Measurements from ENCODE around the gene ITPK1. TPM values are rescaled to one million over a fixed set of nuclear protein-coding genes. Genes with fewer than 3 reads are reported as not detected.

Gene ITPK1
- total RNA-seq, 1 experiment from 2014 or later, result 38.5 TPM

DNA sequence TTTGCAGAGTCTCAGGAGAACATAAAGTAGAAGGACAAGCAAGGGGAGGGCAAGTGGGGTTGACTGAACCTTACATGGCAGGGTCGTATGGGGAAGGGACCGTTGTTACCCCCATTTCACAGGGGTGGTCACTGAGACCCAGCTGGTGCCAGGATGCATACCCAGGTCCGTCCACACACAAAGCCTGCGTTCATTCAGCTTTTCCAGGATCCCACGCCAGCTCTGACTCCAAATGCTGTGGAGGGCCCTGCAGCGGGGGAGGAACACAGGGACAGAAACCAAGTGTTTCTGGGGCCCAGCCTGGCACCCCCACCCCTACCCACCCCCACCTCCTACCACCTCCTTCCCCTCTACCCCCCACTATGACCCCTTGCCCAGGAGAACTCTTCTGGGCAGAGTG lies 209.3 kb downstream of the ITPK1 start:
- Histone ChIP-seq H3K36me3 (ENCODE audit: insufficient read depth, low read length, poor library complexity, severe bottlenecking) (no peaks in the 10 kb centered on the region), H3K4me3 (ENCODE audit: low read depth, low read length, poor library complexity, severe bottlenecking) (no peak overlapping the region), H3K9me3 (ENCODE audit: low read depth, low read length, poor library complexity, severe bottlenecking) (no peaks in the 10 kb centered on the region), H3K4me1 (ENCODE audit: insufficient read depth, low read length, poor library complexity, severe bottlenecking) (no peaks in the 10 kb centered on the region), H3K27ac (ENCODE audit: low read depth, low read length, poor library complexity, severe bottlenecking) (no peak overlapping the region), H3K27me3 (replicated peaks; ENCODE audit: insufficient read depth, low read depth, low read length, poor library complexity) (peaks cover 30% of the 10 kb centered on the region)
- TF ChIP-seq EZH2 (IDR thresholded peaks at IDR 0.05; ENCODE audit: borderline replicate concordance, low read depth, low read length, poor library complexity, severe bottlenecking), result no peak
- TF ChIP-seq, protein P1, sequence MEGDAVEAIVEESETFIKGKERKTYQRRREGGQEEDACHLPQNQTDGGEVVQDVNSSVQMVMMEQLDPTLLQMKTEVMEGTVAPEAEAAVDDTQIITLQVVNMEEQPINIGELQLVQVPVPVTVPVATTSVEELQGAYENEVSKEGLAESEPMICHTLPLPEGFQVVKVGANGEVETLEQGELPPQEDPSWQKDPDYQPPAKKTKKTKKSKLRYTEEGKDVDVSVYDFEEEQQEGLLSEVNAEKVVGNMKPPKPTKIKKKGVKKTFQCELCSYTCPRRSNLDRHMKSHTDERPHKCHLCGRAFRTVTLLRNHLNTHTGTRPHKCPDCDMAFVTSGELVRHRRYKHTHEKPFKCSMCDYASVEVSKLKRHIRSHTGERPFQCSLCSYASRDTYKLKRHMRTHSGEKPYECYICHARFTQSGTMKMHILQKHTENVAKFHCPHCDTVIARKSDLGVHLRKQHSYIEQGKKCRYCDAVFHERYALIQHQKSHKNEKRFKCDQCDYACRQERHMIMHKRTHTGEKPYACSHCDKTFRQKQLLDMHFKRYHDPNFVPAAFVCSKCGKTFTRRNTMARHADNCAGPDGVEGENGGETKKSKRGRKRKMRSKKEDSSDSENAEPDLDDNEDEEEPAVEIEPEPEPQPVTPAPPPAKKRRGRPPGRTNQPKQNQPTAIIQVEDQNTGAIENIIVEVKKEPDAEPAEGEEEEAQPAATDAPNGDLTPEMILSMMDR (conservative IDR thresholded peaks at IDR 0.05; ENCODE audit: low read depth, low read length), result no peak
- DNase-seq (ENCODE audit: low spot score), result no peak
- intact Hi-C loops (cut with micrococcal nuclease; ENCODE audit: unreplicated experiment), result no loop called here
- CTCF ChIA-PET, result no interaction called here
- BruUV-seq (replicated peaks), result no TSS peak
- POLR2A ChIA-PET (ENCODE audit: low non-redundant PET), result no interaction called here

DNA sequence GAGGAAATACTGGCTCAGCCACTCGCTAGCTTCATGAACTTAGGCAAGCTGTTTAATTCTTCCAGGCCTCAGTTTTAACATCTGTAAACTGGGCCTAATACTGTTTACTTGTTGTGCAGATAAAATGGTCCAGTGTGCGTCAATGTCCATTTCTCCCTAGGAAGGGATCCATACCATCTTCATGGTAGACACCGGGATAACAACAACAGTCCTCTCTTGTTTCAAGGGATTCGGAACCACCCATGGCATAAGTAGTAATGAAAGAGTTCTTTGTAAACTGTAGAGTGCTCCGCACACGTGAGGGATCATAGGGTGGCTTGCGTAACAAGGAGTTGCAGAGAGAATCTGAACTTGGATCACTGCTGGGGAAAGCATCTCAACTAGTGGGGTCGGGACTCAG lies 210.1 kb downstream of the ITPK1 start:
- intact Hi-C loops (cut with micrococcal nuclease; ENCODE audit: unreplicated experiment), result no loop called here
- DNase-seq (ENCODE audit: low spot score), result no peak
- POLR2A ChIA-PET (ENCODE audit: low non-redundant PET), result no interaction called here

DNA sequence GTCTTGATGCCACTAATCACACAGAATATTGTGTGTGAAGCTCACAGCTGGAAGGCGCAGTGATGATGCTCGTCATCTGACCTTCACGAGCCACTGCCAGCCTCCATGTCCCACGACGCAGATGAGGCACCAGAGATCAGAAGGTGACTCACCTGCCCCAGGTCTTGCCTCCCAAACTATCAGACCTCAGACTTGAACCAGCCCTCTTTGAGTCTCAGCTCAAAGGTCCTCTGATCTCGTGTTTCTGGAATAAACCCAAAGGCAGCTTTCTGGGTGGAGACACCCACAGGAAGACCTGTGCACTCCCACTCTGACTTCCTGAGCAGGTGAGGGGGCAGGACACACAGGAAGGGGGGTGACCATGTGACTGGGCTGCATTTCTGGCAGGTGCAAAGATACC lies 212.4 kb downstream of the ITPK1 start:
- ChIA-PET CTCF (no interaction called here), POLR2A (ENCODE audit: low non-redundant PET) (no interaction called here)
- TF ChIP-seq EZH2 (IDR thresholded peaks at IDR 0.05; ENCODE audit: borderline replicate concordance, low read depth, low read length, poor library complexity, severe bottlenecking), result no peak
- TF ChIP-seq, protein P1 (conservative IDR thresholded peaks at IDR 0.05; ENCODE audit: low read depth, low read length), result no peak
- Histone ChIP-seq H3K4me3 (ENCODE audit: low read depth, low read length, poor library complexity, severe bottlenecking) (no peak overlapping the region), H3K9me3 (ENCODE audit: low read depth, low read length, poor library complexity, severe bottlenecking) (no peaks in the 10 kb centered on the region), H3K27me3 (replicated peaks; ENCODE audit: insufficient read depth, low read depth, low read length, poor library complexity) (peaks cover 41% of the 10 kb centered on the region), H3K4me1 (ENCODE audit: insufficient read depth, low read length, poor library complexity, severe bottlenecking) (no peaks in the 10 kb centered on the region), H3K36me3 (ENCODE audit: insufficient read depth, low read length, poor library complexity, severe bottlenecking) (no peaks in the 10 kb centered on the region), H3K27ac (ENCODE audit: low read depth, low read length, poor library complexity, severe bottlenecking) (no peak overlapping the region)
- no TSS peak for BruUV-seq (replicated peaks)
- DNase-seq (ENCODE audit: low spot score), result no peak
- intact Hi-C loops (cut with micrococcal nuclease; ENCODE audit: unreplicated experiment), result no loop called here

More for the DNA sequence above, 210.1 kb downstream of the ITPK1 start:
- Histone ChIP-seq H3K4me1 (ENCODE audit: insufficient read depth, low read length, poor library complexity, severe bottlenecking) (no peaks in the 10 kb centered on the region), H3K4me3 (ENCODE audit: low read depth, low read length, poor library complexity, severe bottlenecking) (no peak overlapping the region), H3K27ac (ENCODE audit: low read depth, low read length, poor library complexity, severe bottlenecking) (no peak overlapping the region), H3K27me3 (replicated peaks; ENCODE audit: insufficient read depth, low read depth, low read length, poor library complexity) (peaks cover 30% of the 10 kb centered on the region), H3K9me3 (ENCODE audit: low read depth, low read length, poor library complexity, severe bottlenecking) (no peaks in the 10 kb centered on the region), H3K36me3 (ENCODE audit: insufficient read depth, low read length, poor library complexity, severe bottlenecking) (no peaks in the 10 kb centered on the region)
- CTCF ChIA-PET, result no interaction called here
- TF ChIP-seq EZH2 (IDR thresholded peaks at IDR 0.05; ENCODE audit: borderline replicate concordance, low read depth, low read length, poor library complexity, severe bottlenecking), result no peak
- TF ChIP-seq, protein P1 (conservative IDR thresholded peaks at IDR 0.05; ENCODE audit: low read depth, low read length), result no peak
- BruUV-seq (replicated peaks), result no TSS peak

Measured in A673 (cell line).